ENCODE data around the gene PTPN4. TPM values are rescaled to one million over a fixed set of nuclear protein-coding genes. Genes with fewer than 3 reads are reported as not detected.

Gene PTPN4
- total and polyA plus RNA-seq, 7 donors: 1.8 to 42.9 (median 21.7) TPM

DNA sequence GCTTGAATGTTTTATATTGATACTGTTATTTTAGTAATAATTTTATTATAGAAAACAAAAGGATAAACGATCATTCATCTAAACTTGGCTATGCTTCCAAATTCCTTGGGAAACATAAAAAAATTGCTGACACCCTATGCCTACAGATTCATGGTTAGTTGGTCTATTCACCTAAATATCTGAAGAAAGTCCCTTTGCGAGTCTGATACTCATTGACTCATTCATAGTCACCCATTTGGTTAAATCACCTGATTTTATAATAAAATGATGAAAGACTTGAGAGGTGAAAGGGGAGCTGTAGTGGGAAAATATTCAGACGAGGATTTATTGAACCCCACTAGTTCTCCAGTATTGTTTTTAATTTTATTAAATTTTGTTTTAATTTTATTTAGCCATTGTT lies 112.0 kb downstream of the PTPN4 start:
- H3K36me3 ChIP-seq: no peaks in the 10 kb centered on the region
- no peak for TF ChIP-seq POLR2A (IDR thresholded peaks at IDR 0.05)
- intact Hi-C loops (cut with DNase I): no loop called here
- no peaks in the 10 kb centered on the region for H3K9me3 ChIP-seq
- H3K27me3 ChIP-seq: no peaks in the 10 kb centered on the region
- DNase-seq: no peak
- 80% methylated on average over 3 of the region's 3 CpGs for whole genome bisulfite sequencing, 2 donors
- no peak overlapping the region for H3K4me3 ChIP-seq
- H3K4me1 ChIP-seq: no peaks in the 10 kb centered on the region
- no peak overlapping the region for H3K27ac ChIP-seq

DNA sequence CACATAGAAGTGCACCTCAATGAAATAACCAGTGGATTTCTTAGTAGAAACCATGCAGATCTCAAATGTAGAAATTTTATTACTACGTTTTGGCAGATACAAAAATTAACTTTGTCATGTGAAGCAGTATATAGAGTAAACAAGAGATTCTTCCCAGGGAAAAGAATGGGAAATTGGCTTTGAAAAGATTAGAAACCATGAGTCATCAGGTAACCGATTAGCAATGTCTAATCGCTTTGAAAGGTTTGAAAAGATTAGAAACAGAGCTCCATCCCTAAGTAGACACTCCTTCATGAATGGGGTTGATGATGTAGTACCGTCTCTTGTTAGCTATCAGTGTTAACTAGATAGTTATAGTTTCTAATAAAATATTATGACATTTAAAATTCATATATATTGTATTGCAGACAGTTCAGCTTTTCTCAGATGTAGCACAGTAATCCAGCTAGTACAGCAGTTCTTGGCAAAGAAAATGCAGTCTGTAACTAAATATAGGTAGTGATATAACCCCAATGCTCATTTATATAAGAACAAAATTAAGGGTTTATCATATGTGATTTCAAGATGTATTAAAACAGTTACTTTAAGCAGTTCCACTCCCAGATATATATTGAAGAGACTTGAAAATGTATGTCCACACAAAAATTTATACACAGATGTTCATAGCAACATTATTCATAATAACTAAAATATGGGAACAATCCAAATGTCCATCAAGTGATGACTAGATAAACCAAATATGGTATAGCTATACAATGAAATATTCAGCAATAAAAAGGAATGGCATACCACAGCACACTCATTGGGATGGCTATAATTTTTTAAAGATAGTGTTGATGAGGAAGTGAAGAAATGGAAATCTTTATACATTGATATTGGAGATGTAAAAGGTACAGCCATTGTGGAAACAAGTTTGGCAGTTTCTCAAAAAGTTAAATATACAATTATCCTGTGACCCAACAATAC lies 113.9 kb downstream of the PTPN4 start:
- no peak for TF ChIP-seq POLR2AphosphoS5 (IDR thresholded peaks at IDR 0.05)
- Histone ChIP-seq H3K9me3 (no peaks in the 10 kb centered on the region), H3K27ac (no peak overlapping the region), H3K36me3 (no peaks in the 10 kb centered on the region), H3K4me1 (no peaks in the 10 kb centered on the region), H3K4me3 (no peak overlapping the region), H3K27me3 (no peaks in the 10 kb centered on the region)
- intact Hi-C loops (cut with DNase I): no loop called here
- WGBS, 2 donors: 92 to 95% methylated on average over 4 of the region's 4 CpGs
- no peak for DNase-seq

DNA sequence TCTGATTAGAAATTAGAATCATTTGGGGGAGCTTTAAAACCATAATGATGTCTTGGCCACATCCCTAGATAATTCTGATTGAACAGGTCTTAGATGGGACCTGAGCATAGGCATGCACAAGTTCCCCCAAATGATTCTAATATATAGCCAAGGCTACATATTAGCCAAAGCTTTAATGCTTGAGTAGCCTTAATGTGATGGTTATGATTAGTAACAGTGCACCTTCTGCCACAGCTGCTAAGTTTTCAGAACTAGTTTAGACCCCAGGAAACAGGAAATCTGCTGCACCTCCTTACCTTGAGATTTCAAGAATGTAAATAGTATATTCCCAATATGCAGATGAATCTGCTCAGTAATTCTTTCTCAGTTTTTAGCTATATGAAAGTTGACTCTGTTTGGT lies 119.8 kb downstream of the PTPN4 start:
- intact Hi-C loops (cut with DNase I): no loop called here
- Histone ChIP-seq H3K27ac (no peak overlapping the region), H3K27me3 (no peaks in the 10 kb centered on the region), H3K4me1 (no peaks in the 10 kb centered on the region), H3K36me3 (no peaks in the 10 kb centered on the region), H3K9me3 (no peaks in the 10 kb centered on the region), H3K4me3 (no peak overlapping the region)
- TF ChIP-seq POLR2AphosphoS5 (IDR thresholded peaks at IDR 0.05) (no peak), POLR2A (IDR thresholded peaks at IDR 0.05) (no peak), EP300 (IDR thresholded peaks at IDR 0.05) (no peak)
- TF ChIP-seq, protein P1, sequence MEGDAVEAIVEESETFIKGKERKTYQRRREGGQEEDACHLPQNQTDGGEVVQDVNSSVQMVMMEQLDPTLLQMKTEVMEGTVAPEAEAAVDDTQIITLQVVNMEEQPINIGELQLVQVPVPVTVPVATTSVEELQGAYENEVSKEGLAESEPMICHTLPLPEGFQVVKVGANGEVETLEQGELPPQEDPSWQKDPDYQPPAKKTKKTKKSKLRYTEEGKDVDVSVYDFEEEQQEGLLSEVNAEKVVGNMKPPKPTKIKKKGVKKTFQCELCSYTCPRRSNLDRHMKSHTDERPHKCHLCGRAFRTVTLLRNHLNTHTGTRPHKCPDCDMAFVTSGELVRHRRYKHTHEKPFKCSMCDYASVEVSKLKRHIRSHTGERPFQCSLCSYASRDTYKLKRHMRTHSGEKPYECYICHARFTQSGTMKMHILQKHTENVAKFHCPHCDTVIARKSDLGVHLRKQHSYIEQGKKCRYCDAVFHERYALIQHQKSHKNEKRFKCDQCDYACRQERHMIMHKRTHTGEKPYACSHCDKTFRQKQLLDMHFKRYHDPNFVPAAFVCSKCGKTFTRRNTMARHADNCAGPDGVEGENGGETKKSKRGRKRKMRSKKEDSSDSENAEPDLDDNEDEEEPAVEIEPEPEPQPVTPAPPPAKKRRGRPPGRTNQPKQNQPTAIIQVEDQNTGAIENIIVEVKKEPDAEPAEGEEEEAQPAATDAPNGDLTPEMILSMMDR (IDR thresholded peaks at IDR 0.05): no peak
- DNase-seq: no peak

DNA sequence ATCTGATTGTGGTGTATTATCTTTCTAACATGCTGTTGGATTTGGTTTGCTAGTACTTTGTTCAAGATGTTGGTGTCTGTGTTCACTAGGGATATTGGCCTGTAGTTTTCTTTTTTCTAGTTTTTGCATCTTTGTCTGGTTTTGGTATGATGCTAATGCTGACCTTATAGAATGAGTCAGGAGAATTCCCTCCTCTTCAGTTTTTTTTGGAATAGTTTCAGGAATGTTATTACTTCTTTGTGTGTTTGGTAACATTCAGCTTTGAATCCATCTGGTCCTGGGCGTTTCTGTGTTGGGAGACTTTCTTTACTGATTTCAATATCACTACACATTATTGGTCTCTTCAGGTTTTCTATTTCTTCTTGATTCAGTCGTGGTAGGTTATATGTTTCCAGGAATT lies 129.0 kb downstream of the PTPN4 start:
- no peaks in the 10 kb centered on the region for H3K4me1 ChIP-seq
- DNase-seq: no peak
- no peak overlapping the region for H3K4me3 ChIP-seq
- WGBS, 2 donors: 95 to 96% methylated on average over 2 of the region's 2 CpGs
- H3K27ac ChIP-seq: no peak overlapping the region
- H3K9me3 ChIP-seq: peaks cover 0 to 6% (median 0%) of the 10 kb centered on the region in 4 donors
- intact Hi-C loops (cut with DNase I): no loop called here
- no peak for TF ChIP-seq EP300 (IDR thresholded peaks at IDR 0.05)
- H3K36me3 ChIP-seq: peaks cover 0 to 13% (median 0%) of the 10 kb centered on the region in 4 donors
- no peaks in the 10 kb centered on the region for H3K27me3 ChIP-seq

DNA sequence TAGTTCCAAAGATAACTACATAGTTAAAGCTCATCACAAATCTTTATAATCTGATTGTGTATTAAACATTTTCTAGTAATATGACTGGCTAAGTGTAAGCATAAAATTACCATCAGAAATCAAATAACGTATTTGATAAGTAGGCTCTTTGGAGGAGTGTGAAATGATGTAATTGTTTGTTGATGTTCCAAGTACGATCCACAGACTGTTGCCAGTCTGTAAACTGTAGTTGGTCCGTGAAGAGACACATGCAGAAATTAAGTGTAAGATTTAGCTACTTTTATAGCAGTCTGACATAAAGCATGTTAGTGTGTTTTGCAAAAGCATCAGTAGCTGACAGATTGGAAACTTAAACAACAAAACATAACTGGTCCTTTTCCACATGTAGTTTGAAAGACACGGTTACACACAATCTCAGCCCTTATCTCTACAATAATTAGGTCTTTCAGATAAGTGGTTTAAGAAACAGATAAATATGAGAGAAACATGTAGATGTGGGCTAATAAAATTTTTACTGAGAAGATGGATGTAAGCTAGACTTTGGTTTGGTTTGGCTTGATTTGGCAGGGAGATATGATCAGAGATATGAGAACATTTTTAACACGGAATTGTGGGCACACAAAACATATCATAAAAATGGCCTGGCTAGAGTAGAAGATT lies 138.1 kb downstream of the PTPN4 start:
- no peak for DNase-seq
- Histone ChIP-seq H3K36me3 (peaks cover 0 to 21% (median 4%) of the 10 kb centered on the region in 4 donors), H3K27ac (no peak overlapping the region), H3K4me1 (no peaks in the 10 kb centered on the region), H3K4me3 (no peak overlapping the region), H3K9me3 (no peaks in the 10 kb centered on the region), H3K27me3 (no peaks in the 10 kb centered on the region)
- 79% methylated on average over 5 of the region's 5 CpGs for WGBS, 2 donors
- no peak for TF ChIP-seq POLR2A (IDR thresholded peaks at IDR 0.05)
- TF ChIP-seq POLR2AphosphoS5 (IDR thresholded peaks at IDR 0.05): no peak
- TF ChIP-seq, protein P1 (IDR thresholded peaks at IDR 0.05): no peak
- no peak for TF ChIP-seq EP300 (IDR thresholded peaks at IDR 0.05)
- intact Hi-C loops (cut with DNase I): no loop called here

DNA sequence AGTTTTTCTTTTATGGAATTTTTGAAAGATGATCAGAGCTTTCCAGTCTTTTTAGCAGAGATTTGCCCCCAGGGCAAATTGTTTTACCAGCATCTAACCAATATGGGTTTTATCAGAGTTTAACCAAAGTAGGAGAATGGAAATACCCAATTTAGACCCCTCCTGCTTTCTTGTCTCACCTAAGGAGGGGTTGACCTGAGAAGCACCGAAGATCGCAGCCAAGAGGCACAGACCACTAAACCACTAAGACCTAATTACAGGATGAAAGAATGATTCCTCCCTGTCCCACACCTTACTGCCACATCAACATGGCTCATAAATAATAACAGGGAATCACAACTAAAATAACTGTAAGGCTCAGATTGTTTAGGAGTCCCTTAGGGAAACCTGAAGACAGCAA lies 141.3 kb downstream of the PTPN4 start:
- Histone ChIP-seq H3K36me3 (peaks cover 0 to 28% (median 9%) of the 10 kb centered on the region in 4 donors), H3K27ac (no peak overlapping the region), H3K4me3 (no peak overlapping the region), H3K27me3 (no peaks in the 10 kb centered on the region), H3K9me3 (peaks cover 0 to 3% (median 0%) of the 10 kb centered on the region in 4 donors), H3K4me1 (no peaks in the 10 kb centered on the region)
- TF ChIP-seq, protein P1 (IDR thresholded peaks at IDR 0.05): no peak
- TF ChIP-seq POLR2A (IDR thresholded peaks at IDR 0.05) (no peak), EP300 (IDR thresholded peaks at IDR 0.05) (no peak), POLR2AphosphoS5 (IDR thresholded peaks at IDR 0.05) (no peak)
- WGBS, 2 donors: 97 to 98% methylated on average over 2 of the region's 2 CpGs
- no peak for DNase-seq
- intact Hi-C loops (cut with DNase I): no loop called here
